Stimulated activated CD4-positive, alpha-beta T cell treated with anti-CD3 and anti-CD28 coated beads, Interleukin-4, amount 100 ng/mL, for 4 hours (primary cell): ENCODE data around the gene SAP25.
"Not testable (repeated sequence)": the region's sequence is repeated elsewhere in the genome, so short reads cannot be mapped to it uniquely, and the experiment has no call there.

ENCODE experiments used
- DNase-seq, 2 experiments: peaks; one replicate each; pipeline ENCODE4 v3.0.0-alpha.2; 2020

SAP25 gene

DNA sequence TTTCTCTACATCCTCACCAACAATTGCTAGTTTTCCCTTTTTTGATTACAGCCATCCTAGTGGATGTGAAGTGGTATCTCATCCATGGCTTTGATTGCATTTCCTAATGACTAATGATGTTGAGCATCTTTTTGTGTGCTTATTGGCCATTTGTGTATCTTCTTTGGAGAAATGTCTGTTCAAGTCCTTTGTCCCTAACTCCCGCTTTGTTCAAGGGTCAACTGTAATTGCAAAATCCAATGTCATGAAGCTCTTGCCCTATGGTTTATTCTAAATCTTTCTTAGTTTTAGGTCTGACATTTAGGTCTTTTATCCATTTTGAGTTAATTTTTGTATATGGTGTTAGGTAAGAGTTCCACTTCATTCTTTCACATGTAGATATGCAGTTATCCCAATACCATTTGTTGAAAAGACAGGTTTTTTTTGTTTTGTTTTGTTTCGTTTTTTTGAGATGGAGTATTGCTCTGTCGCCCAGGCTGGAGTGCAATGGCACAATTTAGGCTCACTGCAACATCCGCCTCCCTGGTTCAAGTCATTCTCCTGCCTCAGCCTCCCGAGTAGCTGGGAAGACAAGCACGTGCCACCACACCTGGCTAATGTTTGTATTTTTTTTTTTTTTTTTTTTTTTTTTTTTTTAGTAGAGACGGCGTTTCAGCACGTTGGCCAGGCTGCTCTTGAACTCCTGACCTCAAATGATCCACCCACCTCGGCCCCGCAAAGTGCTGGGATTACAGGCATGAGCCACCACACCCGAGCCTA lies 45.4 kb downstream of the SAP25 start:
- not testable (repeated sequence) for DNase-seq

DNA sequence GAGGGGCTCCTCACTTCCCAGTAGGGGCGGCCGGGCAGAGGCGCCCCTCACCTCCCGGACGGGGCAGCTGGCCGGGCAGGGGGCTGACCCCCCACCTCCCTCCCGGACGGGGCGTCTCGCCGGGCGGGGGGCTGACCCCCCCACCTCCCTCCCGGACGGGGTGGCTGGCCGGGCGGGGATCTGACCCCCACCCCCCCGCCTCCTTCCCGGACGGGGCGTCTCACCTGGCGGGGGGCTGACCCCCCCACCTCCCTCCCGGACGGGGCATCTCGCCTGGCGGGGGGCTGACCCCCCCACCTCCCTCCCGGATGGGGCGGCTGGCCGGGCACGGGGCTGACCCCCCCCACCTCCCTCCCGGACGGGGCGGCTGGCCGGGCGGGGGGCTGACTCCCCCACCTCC lies 50.5 kb downstream of the SAP25 start:
- DNase-seq = not testable (repeated sequence)
